ENCODE data around the gene THRB.
A peak's percentile ranks its signal among the peaks of the same experiment; 100 is the strongest.
"Not testable (repeated sequence)": the region's sequence is repeated elsewhere in the genome, so short reads cannot be mapped to it uniquely, and the experiment has no call there.

The THRB gene

DNA sequence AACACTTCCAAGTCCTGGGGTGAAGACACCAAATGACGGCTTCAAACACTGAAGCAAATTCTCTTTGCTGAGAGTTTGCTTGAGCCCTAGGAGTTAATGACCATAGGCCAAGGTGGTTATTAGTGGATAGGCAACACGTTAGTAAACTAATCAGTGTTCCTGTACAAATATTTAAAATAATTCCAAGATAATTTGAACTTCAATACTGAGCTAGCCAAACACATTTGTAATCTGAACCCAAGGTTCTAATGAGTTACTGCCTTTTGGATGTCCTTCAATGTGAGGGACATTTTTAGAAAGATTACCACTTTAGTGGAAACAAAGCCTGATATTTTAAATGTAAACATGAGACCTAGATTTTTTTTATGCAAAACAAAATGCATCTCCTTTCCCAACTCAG is 94.6 kb downstream of the THRB start:
- TF ChIP-seq, protein P1, sequence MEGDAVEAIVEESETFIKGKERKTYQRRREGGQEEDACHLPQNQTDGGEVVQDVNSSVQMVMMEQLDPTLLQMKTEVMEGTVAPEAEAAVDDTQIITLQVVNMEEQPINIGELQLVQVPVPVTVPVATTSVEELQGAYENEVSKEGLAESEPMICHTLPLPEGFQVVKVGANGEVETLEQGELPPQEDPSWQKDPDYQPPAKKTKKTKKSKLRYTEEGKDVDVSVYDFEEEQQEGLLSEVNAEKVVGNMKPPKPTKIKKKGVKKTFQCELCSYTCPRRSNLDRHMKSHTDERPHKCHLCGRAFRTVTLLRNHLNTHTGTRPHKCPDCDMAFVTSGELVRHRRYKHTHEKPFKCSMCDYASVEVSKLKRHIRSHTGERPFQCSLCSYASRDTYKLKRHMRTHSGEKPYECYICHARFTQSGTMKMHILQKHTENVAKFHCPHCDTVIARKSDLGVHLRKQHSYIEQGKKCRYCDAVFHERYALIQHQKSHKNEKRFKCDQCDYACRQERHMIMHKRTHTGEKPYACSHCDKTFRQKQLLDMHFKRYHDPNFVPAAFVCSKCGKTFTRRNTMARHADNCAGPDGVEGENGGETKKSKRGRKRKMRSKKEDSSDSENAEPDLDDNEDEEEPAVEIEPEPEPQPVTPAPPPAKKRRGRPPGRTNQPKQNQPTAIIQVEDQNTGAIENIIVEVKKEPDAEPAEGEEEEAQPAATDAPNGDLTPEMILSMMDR (conservative IDR thresholded peaks at IDR 0.05; ENCODE audit: low read depth, low read length) = no peak
- DNase-seq (ENCODE audit: low read depth) = no peak
- H3K4me3 ChIP-seq (ENCODE audit: low read depth, low read length) = no peak overlapping the region

DNA sequence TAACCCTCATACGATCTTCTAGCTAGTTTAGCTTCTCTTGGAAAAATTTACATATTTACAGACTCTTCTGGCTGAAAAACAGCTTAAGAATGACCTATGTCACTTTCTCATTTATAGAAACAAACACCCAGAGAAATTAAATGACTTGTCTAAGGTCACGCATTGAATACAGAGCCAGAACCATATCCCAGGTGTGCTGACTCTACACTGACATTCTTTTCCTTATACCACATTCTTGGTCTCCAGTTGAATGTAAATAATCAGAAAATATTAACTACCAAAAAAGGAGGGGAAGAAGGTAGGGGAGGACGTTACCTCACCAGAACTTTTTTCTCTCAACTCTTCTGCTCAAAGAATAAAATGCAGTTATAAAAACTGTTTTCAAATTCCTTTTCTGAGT is 95.0 kb downstream of the THRB start:
- no peak for DNase-seq (ENCODE audit: low read depth)
- no peak overlapping the region for H3K4me3 ChIP-seq (ENCODE audit: low read depth, low read length)
- TF ChIP-seq, protein P1 (conservative IDR thresholded peaks at IDR 0.05; ENCODE audit: low read depth, low read length) = no peak

DNA sequence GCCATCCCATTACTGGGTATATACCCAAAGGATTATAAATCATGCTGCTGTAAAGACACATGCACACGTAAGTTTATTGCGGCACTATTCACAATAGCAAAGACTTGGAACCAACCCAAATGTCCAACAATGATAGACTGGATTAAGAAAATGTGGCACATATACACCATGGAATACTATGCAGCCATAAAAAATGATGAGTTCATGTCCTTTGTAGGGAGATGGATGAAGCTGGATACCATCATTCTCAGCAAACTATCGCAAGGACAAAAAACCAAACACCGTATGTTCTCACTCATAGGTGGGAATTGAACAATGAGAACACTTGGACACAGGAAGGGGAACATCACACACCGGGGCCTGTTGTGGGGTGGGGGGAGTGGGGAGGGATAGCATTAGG is 95.9 kb downstream of the THRB start:
- not testable (repeated sequence) for DNase-seq (ENCODE audit: low read depth); H3K4me3 ChIP-seq (ENCODE audit: low read depth, low read length)

DNA sequence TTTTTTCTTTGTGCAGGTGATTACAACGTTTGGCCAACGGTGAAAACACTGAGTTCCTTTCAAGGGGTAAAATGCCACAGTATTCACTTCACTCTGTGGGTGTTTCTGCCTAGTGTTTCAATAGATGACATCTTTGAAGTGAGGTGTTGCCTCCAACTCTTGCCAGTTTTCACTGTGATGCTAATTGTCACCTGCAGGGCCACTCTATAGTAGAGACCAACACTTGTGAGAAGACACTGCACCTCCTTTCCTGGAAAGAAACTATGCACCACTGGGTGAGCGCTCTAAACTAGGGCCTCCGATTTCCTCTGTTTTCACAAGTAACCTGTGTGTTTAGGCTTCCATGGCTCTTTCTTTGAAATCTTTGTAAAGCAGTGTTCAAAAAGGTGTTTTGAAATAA is 98.3 kb downstream of the THRB start:
- no peak overlapping the region for H3K4me3 ChIP-seq (ENCODE audit: low read depth, low read length)
- TF ChIP-seq, protein P1 (conservative IDR thresholded peaks at IDR 0.05; ENCODE audit: low read depth, low read length) = no peak
- DNase-seq (ENCODE audit: low read depth) = no peak

DNA sequence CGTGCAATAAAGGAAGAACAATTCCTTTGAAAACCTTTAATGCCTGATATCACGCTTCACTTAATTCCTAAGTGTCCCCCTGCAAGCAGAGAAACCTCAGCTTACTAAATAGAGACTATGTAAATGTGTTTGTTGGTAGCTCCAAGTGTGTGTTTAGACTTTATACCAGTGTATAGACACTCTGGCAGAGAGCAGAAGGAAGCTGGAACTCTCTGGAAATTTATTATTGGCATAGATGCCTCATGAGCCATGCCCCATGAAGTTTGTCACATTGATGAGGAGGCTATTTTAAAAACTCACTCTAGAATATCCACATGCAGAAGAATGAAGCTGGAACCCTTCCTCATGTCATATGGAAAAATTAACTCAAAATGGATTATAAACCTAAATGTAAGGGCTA is 99.9 kb downstream of the THRB start:
- TF ChIP-seq, protein P1 (conservative IDR thresholded peaks at IDR 0.05; ENCODE audit: low read depth, low read length) = no peak
- no peak for DNase-seq (ENCODE audit: low read depth)
- no peak overlapping the region for H3K4me3 ChIP-seq (ENCODE audit: low read depth, low read length)

DNA sequence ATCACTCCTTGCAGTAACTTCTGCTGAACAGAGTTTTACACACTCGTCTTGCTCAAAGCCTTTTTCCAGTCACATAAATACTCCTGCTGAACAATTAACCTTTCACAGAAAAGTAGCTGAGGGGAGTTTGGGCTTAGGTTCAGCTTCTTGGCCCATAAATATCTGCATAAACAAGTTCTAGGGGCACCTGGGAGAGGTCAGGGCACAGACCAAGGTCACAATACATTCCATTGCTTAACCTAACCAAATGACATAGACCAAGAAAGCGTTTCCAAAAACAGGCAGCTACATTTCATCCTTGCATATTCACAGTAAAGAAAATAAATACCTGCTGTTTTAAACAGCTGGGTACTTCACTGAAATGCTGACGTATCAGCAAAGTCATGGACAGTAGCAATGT is 101.3 kb downstream of the THRB start:
- H3K4me3 ChIP-seq (ENCODE audit: low read depth, low read length) = no peak overlapping the region
- peak; percentile 30 for DNase-seq (ENCODE audit: low read depth)
- TF ChIP-seq, protein P1 (conservative IDR thresholded peaks at IDR 0.05; ENCODE audit: low read depth, low read length) = no peak

DNA sequence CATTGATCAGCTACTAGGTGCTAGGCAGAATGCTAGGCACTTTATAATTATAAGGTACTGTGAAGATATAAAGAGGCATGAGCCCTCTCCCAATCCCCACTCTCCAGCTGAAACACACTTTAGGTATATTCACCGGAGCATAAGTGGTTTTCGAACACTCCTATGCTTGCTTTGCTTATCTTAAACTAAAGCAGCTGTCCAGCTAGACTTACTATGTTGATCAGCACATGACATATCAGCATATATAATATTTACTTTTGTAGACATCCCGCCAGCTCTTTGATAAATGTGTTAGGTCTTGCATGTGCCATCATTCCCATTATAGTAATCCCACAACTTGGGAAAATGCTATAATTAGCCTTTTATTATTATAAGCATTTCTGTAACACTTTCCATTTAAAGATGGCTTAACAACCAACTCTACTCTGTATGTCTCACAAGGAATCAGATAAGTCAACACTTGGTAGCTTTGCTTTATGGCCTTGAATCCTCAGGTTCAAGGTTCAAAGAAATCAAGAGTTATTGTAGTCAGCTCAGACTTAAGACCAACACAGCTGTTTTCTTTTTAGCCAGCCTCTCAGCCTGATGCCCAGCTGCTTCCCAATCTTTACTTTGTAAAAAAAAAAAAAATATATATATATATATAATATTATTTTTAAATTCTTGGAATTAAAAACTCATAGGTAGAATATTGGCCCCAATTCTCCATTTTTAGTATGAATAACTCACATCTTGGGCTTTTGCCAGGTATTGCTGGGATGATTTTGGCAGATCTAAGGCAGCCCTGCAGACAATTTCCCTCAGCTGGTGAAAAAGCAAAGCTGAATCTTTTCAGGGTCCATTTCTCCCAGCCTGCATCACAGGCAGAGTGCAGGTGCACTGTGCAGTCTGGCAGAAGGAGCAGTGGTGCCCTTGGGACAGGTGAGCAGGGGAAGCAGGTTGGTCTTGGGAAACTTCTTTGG is 104.2 kb downstream of the THRB start:
- TF ChIP-seq, protein P1 (conservative IDR thresholded peaks at IDR 0.05; ENCODE audit: low read depth, low read length) = no peak
- H3K4me3 ChIP-seq (ENCODE audit: low read depth, low read length) = no peak overlapping the region
- no peak for DNase-seq (ENCODE audit: low read depth)
